ENCODE measurements around the gene SLC6A19. TPM values are rescaled to one million over a fixed set of nuclear protein-coding genes. Genes with fewer than 3 reads are reported as not detected.

The SLC6A19 gene
- polyA plus RNA-seq, 3 donors, result not detected

- intact Hi-C loops (cut with micrococcal nuclease), result no loop called here
- WGBS (ENCODE audit: insufficient coverage), result 79% methylated on average over 3 of the region's 4 CpGs
- TF ChIP-seq CTCF (IDR thresholded peaks at IDR 0.05), result no peak
These were observed 41.5 kb upstream of the SLC6A19 start for GRCh38 chr5:1159774-1160406.

GRCh38 chr5:1161108-1161832 is 40.1 kb upstream of the SLC6A19 start:
- H3K4me3 Mint-ChIP-seq, result no peak overlapping the region
- H3K9ac ChIP-seq (ENCODE audit: insufficient read depth, low read length, poor library complexity, severe bottlenecking), result no peak overlapping the region
- peaks cover 7 to 12% of the 10 kb centered on the region in 2 donors for H3K9me3 ChIP-seq (replicated peaks in 1 of 2; ENCODE audit: control insufficient read depth in 1 of 2, insufficient read depth in 1 of 2, low read length in 2 of 2)
- H3K4me3 ChIP-seq (replicated peaks in 1 of 3; ENCODE audit: low read depth in 2 of 3, low read length in 3 of 3), result no peak overlapping the region
- no peak overlapping the region for H3K27ac ChIP-seq (ENCODE audit: low read depth in 1 of 2, low read length in 2 of 2)
- peaks cover 3% of the 10 kb centered on the region for H3K4me1 Mint-ChIP-seq
- H4K20me1 ChIP-seq (ENCODE audit: insufficient read depth, low read length), result no peaks in the 10 kb centered on the region
- H3K27me3 ChIP-seq (ENCODE audit: control insufficient read depth in 2 of 2, insufficient read depth in 2 of 2, low read length in 2 of 2), result peaks cover 5 to 13% of the 10 kb centered on the region in 2 donors
- no peak for DNase-seq
- no peaks in the 10 kb centered on the region for H3K79me2 ChIP-seq (ENCODE audit: insufficient read depth, low read length)
- no peaks in the 10 kb centered on the region for H3K36me3 Mint-ChIP-seq
- no peak overlapping the region for H2AFZ ChIP-seq (ENCODE audit: insufficient read depth, low read depth, low read length, poor library complexity, severe bottlenecking)
- H3K27me3 Mint-ChIP-seq (ENCODE audit: low read depth in 3 of 3), result peaks cover 26 to 48% (median 42%) of the 10 kb centered on the region in 3 donors
- no peak overlapping the region for H3K27ac Mint-ChIP-seq
- H3K36me3 ChIP-seq (replicated peaks in 1 of 2; ENCODE audit: control insufficient read depth in 1 of 2, insufficient read depth in 2 of 2, low read length in 2 of 2), result no peaks in the 10 kb centered on the region
- H3K4me1 ChIP-seq (ENCODE audit: control insufficient read depth in 1 of 2, insufficient read depth in 2 of 2, low read length in 2 of 2), result no peaks in the 10 kb centered on the region
- WGBS (ENCODE audit: insufficient coverage), result 92% methylated on average over 22 of the region's 23 CpGs
- TF ChIP-seq CTCF (IDR thresholded peaks at IDR 0.05), result no peak
- intact Hi-C loops (cut with micrococcal nuclease), result no loop called here
- H3K4me2 ChIP-seq (replicated peaks; ENCODE audit: extremely low read depth, low read length, poor library complexity, severe bottlenecking), result no peak overlapping the region
- peaks cover 4 to 12% (median 7%) of the 10 kb centered on the region in 7 donors for H3K9me3 Mint-ChIP-seq

More at GRCh38 chr5:1159774-1160406, 41.5 kb upstream of the SLC6A19 start:
- H3K9me3 Mint-ChIP-seq, result peaks cover 4 to 12% (median 7%) of the 10 kb centered on the region in 7 donors
- Histone ChIP-seq H3K9ac (ENCODE audit: insufficient read depth, low read length, poor library complexity, severe bottlenecking) (no peak overlapping the region), H4K20me1 (ENCODE audit: insufficient read depth, low read length) (no peaks in the 10 kb centered on the region), H3K4me1 (ENCODE audit: control insufficient read depth in 1 of 2, insufficient read depth in 2 of 2, low read length in 2 of 2) (no peaks in the 10 kb centered on the region), H3K36me3 (replicated peaks in 1 of 2; ENCODE audit: control insufficient read depth in 1 of 2, insufficient read depth in 2 of 2, low read length in 2 of 2) (no peaks in the 10 kb centered on the region), H3K4me3 (replicated peaks in 1 of 3; ENCODE audit: low read depth in 2 of 3, low read length in 3 of 3) (no peak overlapping the region), H3K4me2 (replicated peaks; ENCODE audit: extremely low read depth, low read length, poor library complexity, severe bottlenecking) (no peak overlapping the region), H3K79me2 (ENCODE audit: insufficient read depth, low read length) (no peaks in the 10 kb centered on the region), H3K9me3 (replicated peaks in 1 of 2; ENCODE audit: control insufficient read depth in 1 of 2, insufficient read depth in 1 of 2, low read length in 2 of 2) (peaks cover 9 to 14% of the 10 kb centered on the region in 2 donors), H2AFZ (ENCODE audit: insufficient read depth, low read depth, low read length, poor library complexity, severe bottlenecking) (no peak overlapping the region), H3K27me3 (ENCODE audit: control insufficient read depth in 2 of 2, insufficient read depth in 2 of 2, low read length in 2 of 2) (peaks cover 5 to 20% of the 10 kb centered on the region in 2 donors), H3K27ac (ENCODE audit: low read depth in 1 of 2, low read length in 2 of 2) (no peak overlapping the region)
- H3K36me3 Mint-ChIP-seq, result no peaks in the 10 kb centered on the region
- no peak overlapping the region for H3K27ac Mint-ChIP-seq
- peaks cover 3% of the 10 kb centered on the region for H3K4me1 Mint-ChIP-seq
- peaks cover 26 to 48% (median 47%) of the 10 kb centered on the region in 3 donors for H3K27me3 Mint-ChIP-seq (ENCODE audit: low read depth in 3 of 3)
- DNase-seq, result no peak
- H3K4me3 Mint-ChIP-seq, result no peak overlapping the region

All from CD14-positive monocyte (primary cell).